GM12878 (cell line): Measurements from ENCODE around the gene FANCM. TPM values are rescaled to one million over a fixed set of nuclear protein-coding genes. Genes with fewer than 3 reads are reported as not detected.

Source experiments
- ATAC-seq: fragments of 200-7000 bp; cut with Tn5 transposase; 3 replicates; pipeline ENCODE4 v1.9.1; 2020; ENCODE audit warnings: mild to moderate bottlenecking, moderate library complexity
- BruUV-seq: library from RNA; stranded (reverse); fragments of 400-500 nt; replicated peaks from 2 replicates; lab custom pipeline; 2021; lab: Mats Ljungman, UMichigan
- CTCF ChIA-PET: fragments of 300-600 bp; sonication (Branson Sonifier 250); formaldehyde crosslinking; extraction: SDS; loops from one replicate; lab custom pipeline; 2021; ENCODE audit warnings: inconsistent platforms; lab: Yijun Ruan, JAX
- POLR2A ChIA-PET: fragments of 350-600 bp; formaldehyde crosslinking; extraction: SDS; loops from one replicate; lab custom pipeline; 2021; ENCODE audit warnings: inconsistent platforms; lab: Charles Lee
- RAD21 ChIA-PET: fragments of 300-600 bp; sonication (Branson Sonifier 250); formaldehyde crosslinking; loops from one replicate; lab custom pipeline; 2023; ENCODE audit warnings: antibody characterized with exemption; ENCODE audit not compliant: unreplicated experiment; lab: Charles Lee
- SMC1A ChIA-PET: fragments of 300-600 bp; sonication (Branson Sonifier 250); formaldehyde crosslinking; loops from one replicate; lab custom pipeline; 2023; ENCODE audit not compliant: unreplicated experiment, uncharacterized antibody; lab: Charles Lee
- DNase-seq: peaks from one replicate; pipeline ENCODE4 v3.0.0-alpha.2; 2011; ENCODE audit warnings: low read depth, low spot score
- FAIRE-seq: peaks from 3 replicates; lab custom pipeline; 2011; peaks lifted over from hg19 to GRCh38; lab: Jason Lieb, UNC
- H2AFZ ChIP-seq: 2 replicates; pipeline ENCODE4 v1.6.0; 2011; ENCODE audit warnings: low read depth, low read length, control low read depth; ENCODE audit not compliant: control insufficient read depth
- H3K27ac ChIP-seq: 2 replicates; pipeline ENCODE4 v1.5.1; 2011; ENCODE audit warnings: control low read depth; ENCODE audit not compliant: control insufficient read depth, insufficient read depth
- H3K27me3 ChIP-seq, 2 experiments: replicated peaks in 1 of 2; 2 replicates each; pipeline versions ENCODE4 v1.6.0 to v1.6.1; 2011; ENCODE audit warnings: low read length in 1 of 2; ENCODE audit not compliant: control insufficient read depth in 2 of 2, insufficient read depth in 2 of 2
- H3K36me3 ChIP-seq, 2 experiments: 2 replicates each; pipeline ENCODE4 v1.5.1; 2011; ENCODE audit warnings: low read length in 1 of 2; ENCODE audit not compliant: control insufficient read depth in 2 of 2, insufficient read depth in 2 of 2
- H3K4me1 ChIP-seq: 2 replicates; pipeline ENCODE4 v1.6.1; 2011; ENCODE audit warnings: mild to moderate bottlenecking, low read length, moderate library complexity, mixed read lengths; ENCODE audit not compliant: control insufficient read depth, insufficient read depth
- H3K4me2 ChIP-seq: 2 replicates; pipeline ENCODE4 v1.6.0; 2011; ENCODE audit warnings: control low read depth; ENCODE audit not compliant: control insufficient read depth, insufficient read depth
- H3K4me3 ChIP-seq: fragments of 200-600 bp; sonication (generic); 2 replicates; pipeline ENCODE4 v1.5.1; 2016
- H3K79me2 ChIP-seq: 2 replicates; pipeline ENCODE4 v1.6.0; 2011; ENCODE audit warnings: low read length; ENCODE audit not compliant: control insufficient read depth, insufficient read depth
- H3K9ac ChIP-seq: 2 replicates; pipeline ENCODE4 v1.8.0; 2011; ENCODE audit warnings: low read length, control low read depth, mixed read lengths; ENCODE audit not compliant: control insufficient read depth, insufficient read depth
- H3K9me3 ChIP-seq: replicated peaks from 3 replicates; pipeline ENCODE4 v1.5.1; 2011; ENCODE audit warnings: mild to moderate bottlenecking, low read length; ENCODE audit not compliant: control insufficient read depth, insufficient read depth
- H4K20me1 ChIP-seq: 2 replicates; pipeline ENCODE4 v1.6.0; 2011; ENCODE audit not compliant: control insufficient read depth, insufficient read depth
- CHD1 ChIP-seq: IDR thresholded peaks from 2 replicates; pipeline ENCODE4 v1.6.1; 2012; ENCODE audit warnings: low read depth, low read length, improper control_type of control experiment
- CTCF ChIP-seq, 3 experiments: IDR thresholded peaks in 2 of 3; conservative IDR thresholded peaks in 1 of 3; 2 replicates each; pipeline ENCODE4 v1.5.1; 2011; ENCODE audit warnings: low read depth in 3 of 3, low read length in 3 of 3, mild to moderate bottlenecking in 3 of 3, control low read depth in 2 of 3, moderate library complexity in 2 of 3, inconsistent platforms in 1 of 3, mixed read lengths in 1 of 3; ENCODE audit not compliant: control insufficient read depth in 2 of 3, insufficient read depth in 1 of 3; ENCODE audit errors: extremely low read depth in 1 of 3
- ELK1 ChIP-seq: IDR thresholded peaks from 2 replicates; pipeline ENCODE4 v1.6.1; 2012; ENCODE audit warnings: low read depth, low read length, improper control_type of control experiment
- GABPA ChIP-seq: IDR thresholded peaks from 2 replicates; pipeline ENCODE4 v1.6.1; 2014; ENCODE audit warnings: antibody characterized with exemption, low read depth, mild to moderate bottlenecking, inconsistent platforms
- IKZF2 ChIP-seq, 2 experiments: fragments of 450-650 bp; IDR thresholded peaks; 2 replicates each; pipeline ENCODE4 v1.6.1; 2017; ENCODE audit warnings: mild to moderate bottlenecking in 2 of 2, moderate library complexity in 2 of 2
- JUNB ChIP-seq: IDR thresholded peaks from 2 replicates; pipeline ENCODE4 v1.6.1; 2016; ENCODE audit warnings: antibody characterized with exemption, mild to moderate bottlenecking
- MEF2B ChIP-seq: fragments of 450-650 bp; IDR thresholded peaks from 2 replicates; pipeline ENCODE4 v1.6.1; 2018; ENCODE audit warnings: mild to moderate bottlenecking, moderate library complexity; ENCODE audit not compliant: partially characterized antibody, poor library complexity, severe bottlenecking
- SPI1 ChIP-seq: IDR thresholded peaks from 2 replicates; pipeline ENCODE4 v1.6.1; 2011; ENCODE audit warnings: low read depth, mild to moderate bottlenecking, low read length, moderate library complexity, borderline replicate concordance; ENCODE audit not compliant: insufficient read depth
- WGBS: methylation state at CpG from one replicate; pipeline ENCODE4 v1.1.6; 2016; ENCODE audit warnings: low lambda C conversion rate; ENCODE audit not compliant: insufficient replicate concordance, insufficient coverage; ENCODE audit errors: missing lambda C conversion rate; 5-methylcytosine and 5-hydroxymethylcytosine counted together
- in situ Hi-C: fragments of 300-500 bp; cut with MboI; formaldehyde crosslinking; loops from 9 replicates; pipeline ENCODE4 v1.14.3; 2018; ENCODE audit warnings: mixed read lengths
- intact Hi-C: fragments of 100-400 bp; cut with micrococcal nuclease; formaldehyde crosslinking; loops from one replicate; pipeline ENCODE4 v1.14.2; 2022; ENCODE audit not compliant: unreplicated experiment
- polyA plus RNA-seq, 11 experiments: library from polyadenylated mRNA; depleted of rRNA in 4 of 11; unstranded in 6 of 11; stranded (reverse) in 5 of 11; fragments of >200 nt; fragmentation: Nextera tagmentation in 4 of 11; fragmentation: Illumina TruSeq in 1 of 11; extraction: Ambion mirVana in 4 of 11; extraction: Trizol in 1 of 11; gene quantifications; 1 replicate in 1 of 11; 2 replicates in 10 of 11; pipeline versions ENCODE4 v1.2.1 to v1.2.3, GENCODE V29; 2011 to 2016; ENCODE audit warnings: inconsistent platforms in 2 of 11, missing spikeins in 2 of 11, low read depth in 1 of 11
- total RNA-seq, 4 experiments: library from RNA; depleted of rRNA in 3 of 4; stranded (reverse); fragments of >200 nt in 3 of 4; fragmentation: Illumina TruSeq in 1 of 4; extraction: Trizol in 1 of 4; gene quantifications; 2 replicates each; pipeline versions ENCODE4 v1.2.1 to v1.2.3, GENCODE V29; 2013 to 2021
- TF ChIP-seq, protein P1 (sequence below): IDR thresholded peaks from 2 replicates; pipeline ENCODE4 v1.6.1; 2011; ENCODE audit warnings: low read depth, mild to moderate bottlenecking, low read length, moderate library complexity, borderline replicate concordance; ENCODE audit errors: extremely low read depth
- TF ChIP-seq, protein P2 (sequence below): IDR thresholded peaks from 2 replicates; pipeline ENCODE4 v1.6.1; 2012; ENCODE audit warnings: mild to moderate bottlenecking, low read depth, low read length

Gene FANCM
- total and polyA plus RNA-seq, 10 of the 15 experiments (the other 5 are each of a cell fraction or from before 2014, with no cell fraction given), result 6.4 to 17.6 (median 10.6) TPM

GRCh38 chr14:45118594-45118993, 17.1 kb upstream of the FANCM start (continued):
- TF ChIP-seq, protein P1, sequence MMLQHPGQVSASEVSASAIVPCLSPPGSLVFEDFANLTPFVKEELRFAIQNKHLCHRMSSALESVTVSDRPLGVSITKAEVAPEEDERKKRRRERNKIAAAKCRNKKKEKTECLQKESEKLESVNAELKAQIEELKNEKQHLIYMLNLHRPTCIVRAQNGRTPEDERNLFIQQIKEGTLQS, result no peak
- TF ChIP-seq CHD1 (no peak), GABPA (no peak), JUNB (no peak), ELK1 (no peak), IKZF2 (IDR thresholded peaks at IDR 0.05) (no peak), CTCF (IDR thresholded peaks at IDR 0.05 in 2 of 3, conservative IDR thresholded peaks at IDR 0.05 in 1 of 3; ENCODE audit: control insufficient read depth in 2 of 3, extremely low read depth in 1 of 3, insufficient read depth in 1 of 3, low read depth in 3 of 3, low read length in 3 of 3) (no peak), MEF2B (no peak)

- Histone ChIP-seq H3K4me2 (no peak overlapping the region), H3K27me3 (no peaks in the 10 kb centered on the region), H3K36me3 (peaks cover 0 to 31% of the 10 kb centered on the region in 2 experiments), H3K9me3 (no peaks in the 10 kb centered on the region), H3K9ac (no peak overlapping the region), H4K20me1 (no peaks in the 10 kb centered on the region), H3K4me3 (no peak overlapping the region), H3K79me2 (no peaks in the 10 kb centered on the region), H3K4me1 (no peaks in the 10 kb centered on the region), H2AFZ (no peak overlapping the region), H3K27ac (no peak overlapping the region)
- BruUV-seq, result TSS peak; percentile 39
- ChIA-PET POLR2A (no interaction called here), CTCF (no interaction called here), SMC1A (no interaction called here), RAD21 (no interaction called here)
- DNase-seq (no peak), ATAC-seq (peak; percentile 84), FAIRE-seq (no peak)
- TF ChIP-seq SPI1, result 0 out of 2 replicates have a peak, but pooled peaks have one; percentile 17
- TF ChIP-seq, protein P2, sequence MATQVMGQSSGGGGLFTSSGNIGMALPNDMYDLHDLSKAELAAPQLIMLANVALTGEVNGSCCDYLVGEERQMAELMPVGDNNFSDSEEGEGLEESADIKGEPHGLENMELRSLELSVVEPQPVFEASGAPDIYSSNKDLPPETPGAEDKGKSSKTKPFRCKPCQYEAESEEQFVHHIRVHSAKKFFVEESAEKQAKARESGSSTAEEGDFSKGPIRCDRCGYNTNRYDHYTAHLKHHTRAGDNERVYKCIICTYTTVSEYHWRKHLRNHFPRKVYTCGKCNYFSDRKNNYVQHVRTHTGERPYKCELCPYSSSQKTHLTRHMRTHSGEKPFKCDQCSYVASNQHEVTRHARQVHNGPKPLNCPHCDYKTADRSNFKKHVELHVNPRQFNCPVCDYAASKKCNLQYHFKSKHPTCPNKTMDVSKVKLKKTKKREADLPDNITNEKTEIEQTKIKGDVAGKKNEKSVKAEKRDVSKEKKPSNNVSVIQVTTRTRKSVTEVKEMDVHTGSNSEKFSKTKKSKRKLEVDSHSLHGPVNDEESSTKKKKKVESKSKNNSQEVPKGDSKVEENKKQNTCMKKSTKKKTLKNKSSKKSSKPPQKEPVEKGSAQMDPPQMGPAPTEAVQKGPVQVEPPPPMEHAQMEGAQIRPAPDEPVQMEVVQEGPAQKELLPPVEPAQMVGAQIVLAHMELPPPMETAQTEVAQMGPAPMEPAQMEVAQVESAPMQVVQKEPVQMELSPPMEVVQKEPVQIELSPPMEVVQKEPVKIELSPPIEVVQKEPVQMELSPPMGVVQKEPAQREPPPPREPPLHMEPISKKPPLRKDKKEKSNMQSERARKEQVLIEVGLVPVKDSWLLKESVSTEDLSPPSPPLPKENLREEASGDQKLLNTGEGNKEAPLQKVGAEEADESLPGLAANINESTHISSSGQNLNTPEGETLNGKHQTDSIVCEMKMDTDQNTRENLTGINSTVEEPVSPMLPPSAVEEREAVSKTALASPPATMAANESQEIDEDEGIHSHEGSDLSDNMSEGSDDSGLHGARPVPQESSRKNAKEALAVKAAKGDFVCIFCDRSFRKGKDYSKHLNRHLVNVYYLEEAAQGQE, result no peak
- in situ Hi-C loops (no loop called here), intact Hi-C loops (no loop called here)
- 50% methylated on average over 1 of the region's 1 CpG for WGBS
These were observed 15.6 kb upstream of the FANCM start for GRCh38 chr14:45120096-45120495.
